GM12872 (cell line): Measurements from ENCODE around the gene MEIS1.

ENCODE experiments used
- TF ChIP-seq, protein P1 (sequence below): IDR thresholded peaks from 3 replicates; pipeline ENCODE4 v1.5.1; 2011; ENCODE audit warnings: low read depth, mild to moderate bottlenecking, low read length, moderate library complexity; ENCODE audit not compliant: insufficient read depth

MEIS1 gene

GRCh38 chr2:66448136-66448991 is 13.4 kb downstream of the MEIS1 start:
- TF ChIP-seq, protein P1, sequence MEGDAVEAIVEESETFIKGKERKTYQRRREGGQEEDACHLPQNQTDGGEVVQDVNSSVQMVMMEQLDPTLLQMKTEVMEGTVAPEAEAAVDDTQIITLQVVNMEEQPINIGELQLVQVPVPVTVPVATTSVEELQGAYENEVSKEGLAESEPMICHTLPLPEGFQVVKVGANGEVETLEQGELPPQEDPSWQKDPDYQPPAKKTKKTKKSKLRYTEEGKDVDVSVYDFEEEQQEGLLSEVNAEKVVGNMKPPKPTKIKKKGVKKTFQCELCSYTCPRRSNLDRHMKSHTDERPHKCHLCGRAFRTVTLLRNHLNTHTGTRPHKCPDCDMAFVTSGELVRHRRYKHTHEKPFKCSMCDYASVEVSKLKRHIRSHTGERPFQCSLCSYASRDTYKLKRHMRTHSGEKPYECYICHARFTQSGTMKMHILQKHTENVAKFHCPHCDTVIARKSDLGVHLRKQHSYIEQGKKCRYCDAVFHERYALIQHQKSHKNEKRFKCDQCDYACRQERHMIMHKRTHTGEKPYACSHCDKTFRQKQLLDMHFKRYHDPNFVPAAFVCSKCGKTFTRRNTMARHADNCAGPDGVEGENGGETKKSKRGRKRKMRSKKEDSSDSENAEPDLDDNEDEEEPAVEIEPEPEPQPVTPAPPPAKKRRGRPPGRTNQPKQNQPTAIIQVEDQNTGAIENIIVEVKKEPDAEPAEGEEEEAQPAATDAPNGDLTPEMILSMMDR, result no peak

GRCh38 chr2:66452214-66452613 is 17.3 kb downstream of the MEIS1 start:
- TF ChIP-seq, protein P1, result no peak

DNA sequence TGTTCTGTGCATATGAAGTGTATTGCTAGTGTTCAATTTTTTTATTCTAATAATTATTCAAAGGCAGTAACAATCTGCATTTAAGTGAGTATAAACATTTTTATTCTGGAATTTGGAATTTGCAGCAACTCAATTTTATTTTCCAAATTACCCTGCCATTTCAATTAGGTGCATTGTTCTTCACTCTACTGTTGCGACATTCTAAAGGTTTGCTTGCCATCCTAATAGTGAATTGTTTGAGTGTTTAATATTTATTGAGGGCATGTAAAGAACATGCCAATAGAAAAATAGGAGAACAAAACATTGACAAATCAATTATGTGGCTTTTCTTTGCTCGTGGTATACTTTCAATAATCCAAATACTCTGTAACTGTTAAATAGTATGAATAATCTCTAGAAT is 18.0 kb downstream of the MEIS1 start:
- TF ChIP-seq, protein P1, result no peak

DNA sequence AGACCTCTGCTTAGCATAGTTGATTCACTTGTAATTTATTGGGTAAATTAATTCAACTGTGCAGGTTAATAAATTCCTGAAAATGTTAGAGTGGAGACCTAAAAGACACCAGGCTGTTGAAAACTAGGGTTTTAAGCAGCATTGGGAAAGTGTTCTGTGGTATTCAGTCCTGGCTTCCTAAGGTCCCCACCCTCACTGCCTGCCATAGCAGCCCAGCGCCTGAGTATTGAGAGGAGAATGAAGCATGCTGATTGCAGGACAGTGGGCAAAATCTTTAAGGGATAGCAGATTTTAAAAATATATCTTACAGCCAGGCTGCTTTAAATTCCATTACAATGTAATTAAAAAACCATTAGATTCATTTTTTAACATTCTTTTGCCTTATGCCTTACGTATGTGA is 20.6 kb downstream of the MEIS1 start:
- TF ChIP-seq, protein P1, result no peak

DNA sequence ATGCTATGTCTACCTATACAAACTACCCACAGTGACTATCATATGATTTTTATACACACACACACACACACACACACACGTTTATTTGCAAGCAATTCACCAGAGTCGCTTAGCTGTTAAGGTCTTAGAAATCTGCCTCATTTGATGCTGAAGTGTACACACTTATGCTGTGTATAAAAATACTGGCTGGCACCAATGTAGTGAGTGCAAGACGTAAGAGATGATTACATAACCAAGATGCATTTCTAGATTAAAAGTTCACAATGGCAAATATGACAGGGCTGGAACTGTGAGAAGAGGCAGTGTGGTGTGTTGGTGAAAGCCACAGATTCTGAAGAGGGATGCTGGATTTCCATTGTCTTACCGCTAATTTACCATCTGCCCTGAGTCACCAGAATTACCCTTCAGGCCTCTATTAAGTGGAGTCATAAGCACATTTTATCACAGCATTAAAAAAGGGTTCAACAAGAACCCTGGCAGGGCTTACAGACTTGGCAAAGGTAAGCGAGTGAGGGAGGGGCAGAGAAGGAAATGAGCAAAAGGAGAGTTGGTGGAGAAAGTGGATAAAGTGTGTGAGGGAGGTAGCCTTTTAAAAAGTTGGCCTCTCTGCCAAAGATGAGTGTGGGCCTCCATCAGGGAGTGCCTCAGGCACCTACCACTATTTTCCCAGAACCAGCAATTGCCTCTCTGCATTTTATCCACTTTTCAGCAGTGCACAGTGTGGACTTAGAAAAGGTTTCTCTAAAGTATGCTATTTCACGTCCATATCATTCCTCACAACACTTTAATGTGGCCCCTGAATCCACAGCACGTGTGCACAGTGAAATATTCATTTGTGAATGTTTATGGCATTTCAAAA is 21.5 kb downstream of the MEIS1 start:
- TF ChIP-seq, protein P1, result no peak

- TF ChIP-seq, protein P1, result no peak
Observed at GRCh38 chr2:66457545-66457944, 22.6 kb downstream of the MEIS1 start.

DNA sequence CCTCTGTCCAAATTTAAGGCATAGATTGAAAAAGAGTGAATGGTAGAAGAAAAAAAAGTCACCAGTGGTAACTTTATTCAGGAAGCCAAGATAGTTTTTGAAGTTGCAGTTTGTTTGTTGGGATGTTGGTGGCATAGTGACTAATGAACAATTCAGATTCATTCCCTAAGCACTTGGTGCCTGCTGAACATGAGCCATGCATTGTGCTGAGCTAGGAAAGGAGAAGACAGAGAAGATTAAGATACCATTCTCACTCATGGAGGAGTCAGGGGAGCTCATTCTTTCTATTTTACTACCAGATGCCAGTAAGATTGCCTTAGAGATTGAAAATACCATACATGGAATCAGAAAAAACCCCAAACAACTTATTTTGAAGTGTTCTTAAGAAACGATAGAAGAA is 25.1 kb downstream of the MEIS1 start:
- TF ChIP-seq, protein P1, result no peak
